ENCODE data around the gene GINS3. TPM values are rescaled to one million over a fixed set of nuclear protein-coding genes. Genes with fewer than 3 reads are reported as not detected.

GINS3 gene
- total RNA-seq, 4 donors from 2014 or later, result 0.55 to 3.3 (median 1.0) TPM

DNA sequence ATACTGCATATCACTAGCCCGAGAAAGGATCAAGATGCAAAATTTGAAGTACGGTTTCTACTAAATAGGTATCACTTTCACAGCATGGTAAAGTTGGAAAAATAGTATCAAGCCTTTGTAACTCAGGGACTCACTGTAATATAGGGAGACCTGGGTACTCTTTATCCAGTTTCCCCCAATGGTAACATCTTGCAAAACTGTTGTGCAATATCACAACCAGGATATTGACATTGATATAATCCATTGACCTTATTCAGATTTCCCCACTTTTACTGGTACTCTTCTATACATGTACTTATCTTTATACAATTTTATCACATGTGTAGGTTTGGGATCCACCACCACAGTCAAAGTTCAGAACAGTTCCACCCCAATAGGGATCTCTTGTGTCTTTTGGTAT lies 20.4 kb upstream of the GINS3 start:
- Histone ChIP-seq H3K9me3 (no peaks in the 10 kb centered on the region), H3K27me3 (no peaks in the 10 kb centered on the region), H3K4me3 (no peak overlapping the region), H3K4me1 (no peaks in the 10 kb centered on the region), H3K27ac (no peak overlapping the region), H3K36me3 (no peaks in the 10 kb centered on the region)
- ATAC-seq, result no peak
- TF ChIP-seq, protein P1, sequence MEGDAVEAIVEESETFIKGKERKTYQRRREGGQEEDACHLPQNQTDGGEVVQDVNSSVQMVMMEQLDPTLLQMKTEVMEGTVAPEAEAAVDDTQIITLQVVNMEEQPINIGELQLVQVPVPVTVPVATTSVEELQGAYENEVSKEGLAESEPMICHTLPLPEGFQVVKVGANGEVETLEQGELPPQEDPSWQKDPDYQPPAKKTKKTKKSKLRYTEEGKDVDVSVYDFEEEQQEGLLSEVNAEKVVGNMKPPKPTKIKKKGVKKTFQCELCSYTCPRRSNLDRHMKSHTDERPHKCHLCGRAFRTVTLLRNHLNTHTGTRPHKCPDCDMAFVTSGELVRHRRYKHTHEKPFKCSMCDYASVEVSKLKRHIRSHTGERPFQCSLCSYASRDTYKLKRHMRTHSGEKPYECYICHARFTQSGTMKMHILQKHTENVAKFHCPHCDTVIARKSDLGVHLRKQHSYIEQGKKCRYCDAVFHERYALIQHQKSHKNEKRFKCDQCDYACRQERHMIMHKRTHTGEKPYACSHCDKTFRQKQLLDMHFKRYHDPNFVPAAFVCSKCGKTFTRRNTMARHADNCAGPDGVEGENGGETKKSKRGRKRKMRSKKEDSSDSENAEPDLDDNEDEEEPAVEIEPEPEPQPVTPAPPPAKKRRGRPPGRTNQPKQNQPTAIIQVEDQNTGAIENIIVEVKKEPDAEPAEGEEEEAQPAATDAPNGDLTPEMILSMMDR (IDR thresholded peaks at IDR 0.05 in 4 of 5, conservative IDR thresholded peaks at IDR 0.05 in 1 of 5), result no peak
- no peak for TF ChIP-seq POLR2A (IDR thresholded peaks at IDR 0.05)
- intact Hi-C loops (cut with DNase I; ENCODE audit: low total_unique reads) (no loop called here), in situ Hi-C loops (cut with MboI; ENCODE audit: low sequenced_read_pairs in 4 of 4) (no loop called here)
- no peak for DNase-seq

DNA sequence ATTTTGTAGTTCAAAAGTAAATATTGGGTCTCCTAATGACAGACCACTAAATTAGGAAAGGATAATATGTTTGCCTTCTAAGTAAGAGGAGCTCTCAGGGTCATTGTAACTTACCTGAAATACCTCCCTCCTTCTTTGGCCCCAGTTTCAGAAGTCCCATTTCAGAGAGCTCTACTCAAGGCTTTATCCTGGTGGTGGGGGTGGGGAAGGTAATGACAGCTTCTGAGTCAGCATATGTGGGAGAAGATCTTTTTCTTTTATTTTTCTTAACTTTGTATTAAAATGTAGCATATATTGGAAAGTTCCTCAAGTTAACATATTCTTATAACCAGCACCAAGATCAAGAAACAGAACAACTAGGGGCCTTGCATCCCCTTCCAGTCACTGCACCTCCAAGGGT lies 16.9 kb upstream of the GINS3 start:
- intact Hi-C loops (cut with DNase I; ENCODE audit: low total_unique reads) (no loop called here), in situ Hi-C loops (cut with MboI; ENCODE audit: low sequenced_read_pairs in 4 of 4) (no loop called here)
- no peaks in the 10 kb centered on the region for H3K36me3 ChIP-seq
- no peak overlapping the region for H3K4me3 ChIP-seq
- no peaks in the 10 kb centered on the region for H3K9me3 ChIP-seq
- ATAC-seq (no peak), DNase-seq (no peak)
- no peak overlapping the region for H3K27ac ChIP-seq
- no peaks in the 10 kb centered on the region for H3K4me1 ChIP-seq
- no peak for TF ChIP-seq POLR2A (IDR thresholded peaks at IDR 0.05)
- TF ChIP-seq, protein P1 (IDR thresholded peaks at IDR 0.05 in 4 of 5, conservative IDR thresholded peaks at IDR 0.05 in 1 of 5), result no peak
- H3K27me3 ChIP-seq, result no peaks in the 10 kb centered on the region

DNA sequence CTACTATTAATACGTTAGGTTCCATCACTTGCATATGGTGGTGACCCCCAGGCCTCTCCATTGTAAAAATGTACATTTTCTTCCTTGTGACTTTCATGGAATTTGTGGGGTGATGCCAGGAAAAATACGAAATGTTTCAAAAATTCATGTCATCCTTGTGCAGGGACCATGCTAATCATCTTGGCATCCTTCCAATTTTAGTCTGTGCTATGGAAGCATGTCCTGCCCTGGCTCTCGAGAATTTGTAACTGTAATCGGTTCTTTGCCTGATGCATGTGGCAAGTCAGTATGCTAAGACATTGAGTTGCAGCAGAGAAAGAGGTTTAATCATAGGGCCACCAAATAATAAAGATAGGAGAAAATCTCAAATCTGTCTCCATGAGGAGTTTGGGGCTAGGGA lies 14.3 kb upstream of the GINS3 start:
- intact Hi-C loops (cut with DNase I; ENCODE audit: low total_unique reads) (no loop called here), in situ Hi-C loops (cut with MboI; ENCODE audit: low sequenced_read_pairs in 4 of 4) (no loop called here)
- ATAC-seq, result no peak
- H3K4me3 ChIP-seq, result no peak overlapping the region
- H3K4me1 ChIP-seq, result no peaks in the 10 kb centered on the region
- DNase-seq, result no peak
- H3K27me3 ChIP-seq, result no peaks in the 10 kb centered on the region
- TF ChIP-seq, protein P1 (IDR thresholded peaks at IDR 0.05 in 4 of 5, conservative IDR thresholded peaks at IDR 0.05 in 1 of 5), result no peak
- TF ChIP-seq POLR2A (IDR thresholded peaks at IDR 0.05), result no peak
- no peaks in the 10 kb centered on the region for H3K36me3 ChIP-seq
- H3K9me3 ChIP-seq, result no peaks in the 10 kb centered on the region
- H3K27ac ChIP-seq, result no peak overlapping the region

DNA sequence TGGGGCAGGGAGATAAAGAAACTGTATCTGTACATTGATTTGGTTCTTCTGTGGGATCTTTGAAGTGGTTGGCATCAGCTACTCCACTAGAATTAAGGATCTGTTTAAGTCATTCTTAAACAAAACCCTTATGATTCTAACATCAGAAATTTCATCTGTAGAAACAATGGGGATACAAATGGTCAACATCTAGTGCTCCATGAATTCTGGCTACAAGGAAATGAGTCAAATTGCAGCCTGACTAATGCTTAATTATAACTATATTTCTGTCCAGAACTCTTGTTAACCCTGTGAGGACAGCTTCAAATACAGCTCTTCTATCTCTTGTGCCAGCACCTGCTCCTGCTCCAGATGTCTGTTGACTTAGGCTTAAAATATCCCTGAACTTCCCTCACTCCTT lies 13.9 kb upstream of the GINS3 start:
- Histone ChIP-seq H3K27ac (no peak overlapping the region), H3K36me3 (no peaks in the 10 kb centered on the region), H3K27me3 (no peaks in the 10 kb centered on the region), H3K9me3 (no peaks in the 10 kb centered on the region), H3K4me3 (no peak overlapping the region), H3K4me1 (no peaks in the 10 kb centered on the region)
- no peak for TF ChIP-seq POLR2A (IDR thresholded peaks at IDR 0.05)
- TF ChIP-seq, protein P1 (IDR thresholded peaks at IDR 0.05 in 4 of 5, conservative IDR thresholded peaks at IDR 0.05 in 1 of 5), result no peak
- DNase-seq, result no peak
- ATAC-seq, result no peak
- in situ Hi-C loops (cut with MboI; ENCODE audit: low sequenced_read_pairs in 4 of 4), result no loop called here
- intact Hi-C loops (cut with DNase I; ENCODE audit: low total_unique reads), result no loop called here

DNA sequence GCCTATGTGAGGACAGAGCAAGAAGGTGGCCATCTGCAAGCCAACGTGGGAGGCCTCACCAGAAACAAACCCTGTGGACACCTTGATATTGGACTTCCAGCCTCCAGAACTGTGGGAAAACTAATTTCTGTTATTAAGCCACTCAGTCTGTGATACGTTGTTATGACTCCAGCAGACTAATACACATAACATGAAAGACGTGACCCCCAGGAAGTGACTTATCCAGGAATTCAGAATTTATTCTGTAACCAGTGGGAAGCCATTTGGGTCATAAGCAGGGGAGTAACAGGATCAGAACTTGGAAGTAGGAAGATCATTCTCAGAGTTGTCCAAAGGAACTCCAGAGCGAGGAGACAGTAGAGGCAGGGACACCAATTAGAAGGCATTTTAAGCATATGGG lies 12.5 kb upstream of the GINS3 start:
- H3K9me3 ChIP-seq, result no peaks in the 10 kb centered on the region
- no peaks in the 10 kb centered on the region for H3K27me3 ChIP-seq
- intact Hi-C loops (cut with DNase I; ENCODE audit: low total_unique reads), result no loop called here
- in situ Hi-C loops (cut with MboI; ENCODE audit: low sequenced_read_pairs in 4 of 4), result no loop called here
- ATAC-seq (no peak), DNase-seq (no peak)
- H3K4me1 ChIP-seq, result no peaks in the 10 kb centered on the region
- H3K36me3 ChIP-seq, result no peaks in the 10 kb centered on the region
- TF ChIP-seq, protein P1 (IDR thresholded peaks at IDR 0.05 in 4 of 5, conservative IDR thresholded peaks at IDR 0.05 in 1 of 5), result no peak
- no peak for TF ChIP-seq POLR2A (IDR thresholded peaks at IDR 0.05)
- no peak overlapping the region for H3K4me3 ChIP-seq
- no peak overlapping the region for H3K27ac ChIP-seq

All from gastrocnemius medialis (tissue), 4 donors.